ENCODE data around the gene SSR3.

The SSR3 gene

GRCh38 chr3:156535798-156536197, 19.1 kb downstream of the SSR3 start:
- no peak for DNase-seq (ENCODE audit: low read depth)

GRCh38 chr3:156535162-156535627, 19.7 kb downstream of the SSR3 start:
- peak; percentile 99 for DNase-seq (ENCODE audit: low read depth)

- DNase-seq (ENCODE audit: low read depth), result no peak
These were observed 21.7 kb downstream of the SSR3 start for GRCh38 chr3:156533205-156533604.

DNA sequence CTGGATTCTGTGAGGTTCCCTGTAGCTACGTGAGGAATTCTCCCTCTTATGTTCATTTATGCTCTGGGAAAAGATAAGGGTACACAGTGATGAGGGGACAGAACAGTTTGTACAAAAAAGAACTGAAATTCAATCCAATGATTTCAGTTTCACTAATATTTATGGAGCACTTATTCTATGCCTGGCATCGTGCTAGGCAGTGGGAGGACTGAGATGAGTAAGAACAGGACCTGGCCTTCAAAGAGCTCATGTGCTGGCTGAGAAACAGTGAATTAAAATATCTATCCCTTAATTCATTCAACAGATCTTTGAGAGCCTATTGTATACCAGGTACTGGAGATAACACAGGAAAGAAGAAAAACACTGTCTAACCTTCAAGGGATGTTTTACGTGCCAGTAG, 22.2 kb downstream of the SSR3 start:
- DNase-seq (ENCODE audit: low read depth), result no peak

DNA sequence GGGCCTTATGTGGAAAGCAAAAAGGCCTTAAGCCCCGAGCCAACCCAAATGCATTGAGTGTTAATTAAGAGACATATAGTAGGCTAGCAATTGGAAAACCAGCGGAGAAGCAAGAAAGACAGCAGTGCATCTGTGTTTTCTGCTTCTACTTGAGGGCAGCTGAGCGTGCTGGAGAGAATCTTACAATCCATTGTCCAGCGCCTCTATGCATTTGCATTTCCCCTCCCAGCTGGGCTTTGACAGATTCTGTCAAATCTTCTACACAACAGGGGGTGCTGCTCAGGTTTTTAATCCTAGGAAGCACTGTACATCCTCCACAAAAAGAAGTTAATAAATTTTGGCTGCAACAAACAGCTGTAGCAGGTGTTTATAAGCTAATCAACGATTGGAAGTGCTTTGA, 23.9 kb downstream of the SSR3 start:
- DNase-seq (ENCODE audit: low read depth), result no peak

DNA sequence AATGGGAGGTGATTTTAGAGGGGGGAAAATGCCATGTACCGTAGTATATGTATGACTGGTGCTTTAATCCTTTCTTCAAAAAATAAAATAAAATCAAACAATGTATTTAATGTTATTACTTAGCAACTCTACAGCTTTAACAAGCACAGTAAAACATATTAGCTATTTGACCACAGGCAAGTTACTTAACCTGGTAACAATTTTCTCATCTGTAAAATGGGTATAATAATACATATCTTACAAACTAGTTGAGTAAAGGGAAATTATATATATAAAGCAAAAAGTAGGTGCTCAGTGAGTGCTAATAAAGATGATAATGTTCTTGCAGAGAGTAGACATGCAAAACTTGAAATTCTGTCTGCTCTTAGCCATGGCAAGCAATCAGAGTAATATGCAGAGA, 27.9 kb downstream of the SSR3 start:
- no peak for DNase-seq (ENCODE audit: low read depth)

DNA sequence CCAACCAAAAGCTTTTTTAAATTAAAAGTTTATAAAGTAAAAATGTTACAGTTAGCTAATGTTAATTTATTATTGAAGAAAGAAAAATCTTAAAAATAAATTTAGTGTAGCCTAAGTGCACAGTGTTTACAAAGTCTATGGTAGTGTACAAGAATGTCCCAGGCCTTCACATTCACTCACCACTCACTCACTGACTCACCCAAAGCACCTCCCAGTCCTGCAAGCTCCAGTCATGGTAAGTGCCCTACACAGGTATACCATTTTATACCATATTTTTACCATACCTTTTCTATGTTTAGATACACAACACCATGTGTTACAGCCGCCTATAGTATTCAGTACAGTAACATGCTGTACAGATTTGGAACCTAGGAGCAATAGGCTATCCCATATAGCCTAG, 29.1 kb downstream of the SSR3 start:
- no peak for DNase-seq (ENCODE audit: low read depth)

- no peak for DNase-seq (ENCODE audit: low read depth)
These were observed 32.2 kb downstream of the SSR3 start for GRCh38 chr3:156522673-156523072.

DNA sequence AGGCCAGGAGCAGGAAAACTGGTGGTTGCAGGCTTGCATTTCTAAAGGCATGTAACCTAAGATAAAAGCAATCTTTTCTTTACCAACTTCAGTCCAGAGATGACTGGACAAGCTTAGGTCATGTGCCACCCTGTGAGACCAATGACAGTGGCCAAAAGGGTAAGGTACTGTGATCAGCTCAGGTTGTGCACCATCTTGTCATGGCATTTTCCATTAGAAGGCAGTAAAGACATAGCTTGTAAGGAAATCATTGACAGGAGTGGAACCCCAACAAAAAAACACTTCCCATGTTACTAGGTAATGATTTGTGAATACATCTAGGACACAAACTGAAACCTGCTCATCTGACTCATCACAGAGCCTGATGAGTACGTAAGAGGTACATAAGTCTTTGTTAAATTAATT, 35.2 kb downstream of the SSR3 start:
- no peak for DNase-seq (ENCODE audit: low read depth)

GRCh38 chr3:156518726-156519125, 36.2 kb downstream of the SSR3 start:
- peak; percentile 23 for DNase-seq (ENCODE audit: low read depth)

DNA sequence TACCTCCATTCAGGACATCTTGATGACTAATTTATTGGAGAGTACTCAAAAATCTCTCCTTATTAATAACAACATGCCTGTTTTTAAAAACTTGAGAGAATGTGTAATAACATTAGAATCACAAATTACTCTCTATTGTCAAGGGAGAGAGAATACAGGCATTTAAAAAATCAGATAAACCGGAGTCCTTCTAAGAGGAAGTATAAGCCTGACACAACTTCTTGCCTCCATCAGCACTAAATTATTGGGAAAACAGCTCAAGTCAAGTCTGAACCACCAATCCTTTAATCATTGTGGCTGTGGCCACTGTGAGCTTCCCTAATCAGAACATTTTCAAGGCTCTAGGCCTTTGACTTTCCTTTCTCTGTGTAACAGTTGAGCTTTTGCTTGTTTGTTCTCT, 38.0 kb downstream of the SSR3 start:
- DNase-seq (ENCODE audit: low read depth), result no peak

DNA sequence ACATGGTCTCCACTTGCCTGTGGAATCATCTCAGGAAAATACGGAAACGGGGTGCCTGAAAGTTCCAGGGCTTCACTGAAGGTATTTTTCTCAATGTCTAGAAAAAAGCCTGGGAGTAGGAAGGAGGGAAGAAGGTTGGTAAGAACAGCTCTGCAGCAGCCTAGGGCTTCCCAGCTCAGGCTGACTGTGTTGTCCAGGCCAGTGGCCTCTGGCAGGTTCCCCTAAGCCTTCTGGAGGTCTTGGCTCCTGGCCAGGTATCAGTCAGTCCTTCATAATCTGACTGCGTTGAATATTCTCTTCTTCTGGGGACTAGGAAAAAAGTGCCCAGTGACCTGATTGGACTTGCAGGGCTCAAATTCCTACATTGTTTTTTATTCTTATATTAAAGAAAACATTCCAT, 38.6 kb downstream of the SSR3 start:
- no peak for DNase-seq (ENCODE audit: low read depth)

DNA sequence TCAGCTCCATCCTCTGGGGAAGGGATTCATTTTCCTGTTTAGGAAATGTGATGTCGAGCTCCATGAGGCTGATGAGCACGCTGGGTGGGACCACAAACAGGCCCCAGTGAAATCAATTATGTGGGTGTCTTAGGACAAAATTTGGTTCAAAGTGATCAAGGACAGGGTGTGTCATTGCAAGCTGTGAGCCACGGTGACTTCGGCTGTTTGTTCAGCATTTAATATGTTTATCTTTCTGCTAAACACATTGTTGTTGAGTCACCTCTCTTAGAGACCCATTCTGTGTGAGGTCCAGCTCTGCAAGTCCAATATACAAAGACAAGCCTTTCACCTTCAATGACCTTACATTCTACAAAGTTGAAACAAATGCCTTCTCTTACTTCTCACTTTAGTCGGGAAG, 41.3 kb downstream of the SSR3 start:
- DNase-seq (ENCODE audit: low read depth), result no peak

GRCh38 chr3:156511987-156512677, 42.8 kb downstream of the SSR3 start:
- no peak for DNase-seq (ENCODE audit: low read depth)

DNA sequence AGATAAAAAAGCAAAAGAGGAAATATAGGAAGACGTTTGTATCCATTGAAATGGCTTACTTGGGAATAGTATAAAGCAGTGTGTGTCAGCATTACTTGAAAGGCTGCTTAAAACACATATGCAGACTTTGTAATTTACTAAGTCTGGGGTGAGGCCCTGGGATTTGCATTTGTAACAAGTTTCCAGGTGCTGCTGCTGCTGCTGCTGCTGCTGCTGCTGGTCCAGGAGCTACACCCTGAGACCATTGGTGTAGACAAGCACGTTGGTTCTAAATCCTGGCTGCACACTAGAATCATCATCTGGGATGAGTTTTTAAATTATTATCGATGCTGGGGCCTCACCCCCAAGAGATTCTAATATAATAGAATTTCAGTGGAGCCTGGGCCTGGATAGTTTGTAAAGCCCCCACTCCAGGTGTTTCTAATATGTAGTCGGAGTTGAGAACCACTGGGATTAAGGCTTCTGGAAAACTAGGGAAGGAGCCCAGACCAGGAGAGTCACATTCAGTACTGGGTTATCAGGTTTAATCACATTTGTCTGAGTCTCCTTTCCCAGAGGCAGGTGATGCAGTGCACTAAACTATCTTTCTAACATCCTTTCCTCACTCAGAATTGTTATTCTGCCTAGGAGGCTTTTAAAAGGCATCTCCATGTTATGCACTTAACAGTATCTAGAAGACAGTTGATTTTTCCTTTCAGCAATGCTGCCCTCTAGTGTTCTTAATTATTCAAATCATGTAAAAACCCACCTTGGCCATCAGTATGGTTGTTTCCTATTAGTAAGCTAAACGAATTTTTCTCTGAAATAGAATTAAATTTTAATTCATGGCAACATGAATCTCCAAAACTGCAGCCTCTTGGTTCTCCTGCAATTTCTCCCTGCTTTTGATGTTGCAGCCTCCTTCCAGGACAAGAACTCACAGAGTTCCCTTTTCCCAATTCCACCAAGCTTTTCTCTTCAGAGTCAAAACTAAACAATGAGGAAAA, 45.4 kb downstream of the SSR3 start:
- DNase-seq (ENCODE audit: low read depth), result no peak

GRCh38 chr3:156507285-156507684, 47.6 kb downstream of the SSR3 start:
- no peak for DNase-seq (ENCODE audit: low read depth)

DNA sequence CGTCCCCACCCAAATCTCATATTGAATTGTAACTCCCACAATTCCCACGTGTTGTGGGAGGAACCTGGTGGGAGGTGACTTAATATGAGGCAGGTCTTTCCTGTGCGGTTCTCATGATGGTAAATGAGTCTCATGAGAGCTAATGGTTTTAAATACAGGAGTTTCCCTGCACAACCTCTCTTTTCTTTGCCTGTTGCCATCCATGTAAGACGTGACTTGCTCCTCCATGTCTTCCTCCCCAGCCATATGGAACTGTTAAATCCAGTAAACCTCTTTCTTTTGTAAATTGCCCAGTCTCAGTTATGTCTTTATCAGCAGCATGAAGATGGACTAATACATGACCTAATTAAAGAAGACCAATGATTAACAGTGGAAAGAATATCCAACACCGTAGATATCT, 56.6 kb downstream of the SSR3 start:
- DNase-seq (ENCODE audit: low read depth), result no peak

GRCh38 chr3:156497326-156497725, 57.6 kb downstream of the SSR3 start:
- DNase-seq (ENCODE audit: low read depth), result no peak

DNA sequence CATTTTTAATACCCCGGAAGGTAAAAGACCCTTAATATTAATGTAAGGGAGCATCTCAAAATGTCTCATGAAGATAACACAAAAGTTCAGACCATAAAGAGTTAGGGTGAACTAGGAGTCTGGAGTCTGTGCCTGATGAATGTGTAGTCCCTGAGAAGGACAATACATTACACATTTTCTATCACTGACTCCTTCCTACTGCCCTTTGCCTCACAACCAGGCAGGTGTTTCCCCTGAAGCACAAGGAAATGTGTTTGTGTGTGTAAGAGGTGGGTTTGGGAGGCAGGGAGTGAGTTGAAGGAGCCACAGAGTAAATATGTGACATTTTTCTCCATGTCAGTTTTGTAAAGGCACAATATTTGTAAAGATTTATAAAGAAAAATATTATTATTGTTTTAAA, 59.1 kb downstream of the SSR3 start:
- DNase-seq (ENCODE audit: low read depth), result no peak

- no peak for DNase-seq (ENCODE audit: low read depth)
These were observed 61.0 kb downstream of the SSR3 start for GRCh38 chr3:156493887-156494286.

- DNase-seq (ENCODE audit: low read depth), result no peak
These were observed 62.1 kb downstream of the SSR3 start for GRCh38 chr3:156492801-156493261.

GRCh38 chr3:156491192-156491591, 63.7 kb downstream of the SSR3 start:
- DNase-seq (ENCODE audit: low read depth), result no peak

Data from stromal cell of bone marrow (primary cell).